ENCODE data around the gene ITGB1BP1.

DNA sequence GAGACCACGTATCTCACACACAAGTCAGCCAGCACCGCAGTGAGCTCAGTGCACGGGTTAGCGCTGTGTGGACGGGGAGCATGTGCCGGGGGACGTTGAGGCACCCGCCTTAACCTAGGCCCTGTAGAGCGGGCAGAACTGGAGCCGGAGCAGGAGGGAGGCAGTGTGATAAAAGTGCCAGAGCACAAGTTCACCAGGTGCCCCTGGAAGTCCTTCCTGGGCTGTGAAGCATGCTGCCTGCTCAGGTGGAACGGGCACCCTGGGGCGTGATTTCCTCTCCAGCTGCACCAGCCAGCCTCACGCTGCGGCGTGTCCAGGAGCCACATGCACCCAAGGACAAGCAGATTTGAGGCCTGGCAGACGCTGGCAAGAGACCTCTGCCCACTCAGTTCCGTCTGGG lies 50.3 kb downstream of the ITGB1BP1 start:
- TF ChIP-seq, protein P1, sequence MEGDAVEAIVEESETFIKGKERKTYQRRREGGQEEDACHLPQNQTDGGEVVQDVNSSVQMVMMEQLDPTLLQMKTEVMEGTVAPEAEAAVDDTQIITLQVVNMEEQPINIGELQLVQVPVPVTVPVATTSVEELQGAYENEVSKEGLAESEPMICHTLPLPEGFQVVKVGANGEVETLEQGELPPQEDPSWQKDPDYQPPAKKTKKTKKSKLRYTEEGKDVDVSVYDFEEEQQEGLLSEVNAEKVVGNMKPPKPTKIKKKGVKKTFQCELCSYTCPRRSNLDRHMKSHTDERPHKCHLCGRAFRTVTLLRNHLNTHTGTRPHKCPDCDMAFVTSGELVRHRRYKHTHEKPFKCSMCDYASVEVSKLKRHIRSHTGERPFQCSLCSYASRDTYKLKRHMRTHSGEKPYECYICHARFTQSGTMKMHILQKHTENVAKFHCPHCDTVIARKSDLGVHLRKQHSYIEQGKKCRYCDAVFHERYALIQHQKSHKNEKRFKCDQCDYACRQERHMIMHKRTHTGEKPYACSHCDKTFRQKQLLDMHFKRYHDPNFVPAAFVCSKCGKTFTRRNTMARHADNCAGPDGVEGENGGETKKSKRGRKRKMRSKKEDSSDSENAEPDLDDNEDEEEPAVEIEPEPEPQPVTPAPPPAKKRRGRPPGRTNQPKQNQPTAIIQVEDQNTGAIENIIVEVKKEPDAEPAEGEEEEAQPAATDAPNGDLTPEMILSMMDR (IDR thresholded peaks at IDR 0.05) = no peak
- no peak for TF ChIP-seq POLR2AphosphoS5 (IDR thresholded peaks at IDR 0.05; ENCODE audit: low read depth, low read length)

Data from Panc1 (cell line).